ENCODE data around the gene NRBP1.

NRBP1 gene

GRCh38 chr2:27390822-27391679, 37.4 kb upstream of the NRBP1 start:
- H3K9me3 ChIP-seq (ENCODE audit: insufficient read depth, low read length): no peaks in the 10 kb centered on the region
- no peak for TF ChIP-seq YY1 (IDR thresholded peaks at IDR 0.05; ENCODE audit: insufficient read depth, insufficient read length)
- no peak for TF ChIP-seq ZNF274 (IDR thresholded peaks at IDR 0.05; ENCODE audit: low read depth, low read length)
- no peak for TF ChIP-seq SUZ12 (IDR thresholded peaks at IDR 0.05; ENCODE audit: extremely low read depth, insufficient read depth, insufficient read length)
- H3K4me1 ChIP-seq (ENCODE audit: insufficient read depth, insufficient read length): no peaks in the 10 kb centered on the region
- H3K36me3 ChIP-seq (ENCODE audit: insufficient read depth, insufficient read length, low read length): peaks cover 28% of the 10 kb centered on the region
- H3K4me3 ChIP-seq (ENCODE audit: insufficient read length, low read depth): no peak overlapping the region
- DNase-seq (ENCODE audit: low read depth, low spot score): no peak
- no peak overlapping the region for H3K9ac ChIP-seq (ENCODE audit: insufficient read length, low read depth)
- H3K27me3 ChIP-seq (ENCODE audit: insufficient read depth, insufficient read length): no peaks in the 10 kb centered on the region

GRCh38 chr2:27393225-27393624, 35.2 kb upstream of the NRBP1 start:
- H3K9ac ChIP-seq (ENCODE audit: insufficient read length, low read depth): no peak overlapping the region
- H3K4me1 ChIP-seq (ENCODE audit: insufficient read depth, insufficient read length): no peaks in the 10 kb centered on the region
- DNase-seq (ENCODE audit: low read depth, low spot score): no peak
- H3K9me3 ChIP-seq (ENCODE audit: insufficient read depth, low read length): no peaks in the 10 kb centered on the region
- peaks cover 18% of the 10 kb centered on the region for H3K36me3 ChIP-seq (ENCODE audit: insufficient read depth, insufficient read length, low read length)
- H3K4me3 ChIP-seq (ENCODE audit: insufficient read length, low read depth): no peak overlapping the region
- TF ChIP-seq SUZ12 (IDR thresholded peaks at IDR 0.05; ENCODE audit: extremely low read depth, insufficient read depth, insufficient read length) (no peak), YY1 (IDR thresholded peaks at IDR 0.05; ENCODE audit: insufficient read depth, insufficient read length) (no peak), ZNF274 (IDR thresholded peaks at IDR 0.05; ENCODE audit: low read depth, low read length) (no peak)
- no peaks in the 10 kb centered on the region for H3K27me3 ChIP-seq (ENCODE audit: insufficient read depth, insufficient read length)

GRCh38 chr2:27398962-27399361, 29.5 kb upstream of the NRBP1 start:
- Histone ChIP-seq H3K27me3 (ENCODE audit: insufficient read depth, insufficient read length) (no peaks in the 10 kb centered on the region), H3K4me1 (ENCODE audit: insufficient read depth, insufficient read length) (peaks cover 2% of the 10 kb centered on the region), H3K36me3 (ENCODE audit: insufficient read depth, insufficient read length, low read length) (peaks cover 13% of the 10 kb centered on the region), H3K9ac (ENCODE audit: insufficient read length, low read depth) (no peak overlapping the region), H3K4me3 (ENCODE audit: insufficient read length, low read depth) (no peak overlapping the region), H3K9me3 (ENCODE audit: insufficient read depth, low read length) (no peaks in the 10 kb centered on the region)
- TF ChIP-seq YY1 (IDR thresholded peaks at IDR 0.05; ENCODE audit: insufficient read depth, insufficient read length): no peak
- TF ChIP-seq SUZ12 (IDR thresholded peaks at IDR 0.05; ENCODE audit: extremely low read depth, insufficient read depth, insufficient read length): no peak
- no peak for TF ChIP-seq ZNF274 (IDR thresholded peaks at IDR 0.05; ENCODE audit: low read depth, low read length)
- no peak for DNase-seq (ENCODE audit: low read depth, low spot score)

GRCh38 chr2:27400348-27401135, 27.9 kb upstream of the NRBP1 start:
- H3K27me3 ChIP-seq (ENCODE audit: insufficient read depth, insufficient read length): no peaks in the 10 kb centered on the region
- no peak overlapping the region for H3K4me3 ChIP-seq (ENCODE audit: insufficient read length, low read depth)
- TF ChIP-seq SUZ12 (IDR thresholded peaks at IDR 0.05; ENCODE audit: extremely low read depth, insufficient read depth, insufficient read length) (no peak), YY1 (IDR thresholded peaks at IDR 0.05; ENCODE audit: insufficient read depth, insufficient read length) (no peak), ZNF274 (IDR thresholded peaks at IDR 0.05; ENCODE audit: low read depth, low read length) (no peak)

GRCh38 chr2:27407798-27408491, 20.5 kb upstream of the NRBP1 start:
- Histone ChIP-seq H3K4me1 (ENCODE audit: insufficient read depth, insufficient read length) (no peaks in the 10 kb centered on the region), H3K27me3 (ENCODE audit: insufficient read depth, insufficient read length) (no peaks in the 10 kb centered on the region), H3K36me3 (ENCODE audit: insufficient read depth, insufficient read length, low read length) (peaks cover 13% of the 10 kb centered on the region), H3K9me3 (ENCODE audit: insufficient read depth, low read length) (no peaks in the 10 kb centered on the region), H3K9ac (ENCODE audit: insufficient read length, low read depth) (peak overlapping the region; percentile 95), H3K4me3 (ENCODE audit: insufficient read length, low read depth) (peak overlapping the region; percentile 93)
- peak; percentile 64 for DNase-seq (ENCODE audit: low read depth, low spot score)
- TF ChIP-seq YY1 (IDR thresholded peaks at IDR 0.05; ENCODE audit: insufficient read depth, insufficient read length): no peak
- TF ChIP-seq SUZ12 (IDR thresholded peaks at IDR 0.05; ENCODE audit: extremely low read depth, insufficient read depth, insufficient read length): no peak
- no peak for TF ChIP-seq ZNF274 (IDR thresholded peaks at IDR 0.05; ENCODE audit: low read depth, low read length)

More at GRCh38 chr2:27400348-27401135, 27.9 kb upstream of the NRBP1 start:
- Histone ChIP-seq H3K4me1 (ENCODE audit: insufficient read depth, insufficient read length) (peaks cover 2% of the 10 kb centered on the region), H3K9me3 (ENCODE audit: insufficient read depth, low read length) (no peaks in the 10 kb centered on the region), H3K9ac (ENCODE audit: insufficient read length, low read depth) (no peak overlapping the region), H3K36me3 (ENCODE audit: insufficient read depth, insufficient read length, low read length) (peaks cover 15% of the 10 kb centered on the region)
- no peak for DNase-seq (ENCODE audit: low read depth, low spot score)

- DNase-seq (ENCODE audit: low read depth, low spot score): no peak
These were observed 19.7 kb upstream of the NRBP1 start for GRCh38 chr2:27408601-27409320.

More at GRCh38 chr2:27408601-27409320, 19.7 kb upstream of the NRBP1 start:
- no peaks in the 10 kb centered on the region for H3K27me3 ChIP-seq (ENCODE audit: insufficient read depth, insufficient read length)
- TF ChIP-seq SUZ12 (IDR thresholded peaks at IDR 0.05; ENCODE audit: extremely low read depth, insufficient read depth, insufficient read length): no peak
- no peak for TF ChIP-seq YY1 (IDR thresholded peaks at IDR 0.05; ENCODE audit: insufficient read depth, insufficient read length)
- no peak for TF ChIP-seq ZNF274 (IDR thresholded peaks at IDR 0.05; ENCODE audit: low read depth, low read length)
- no peaks in the 10 kb centered on the region for H3K9me3 ChIP-seq (ENCODE audit: insufficient read depth, low read length)
- peak overlapping the region; percentile 95 for H3K9ac ChIP-seq (ENCODE audit: insufficient read length, low read depth)
- H3K4me1 ChIP-seq (ENCODE audit: insufficient read depth, insufficient read length): no peaks in the 10 kb centered on the region
- peak overlapping the region; percentile 93 for H3K4me3 ChIP-seq (ENCODE audit: insufficient read length, low read depth)
- H3K36me3 ChIP-seq (ENCODE audit: insufficient read depth, insufficient read length, low read length): peaks cover 13% of the 10 kb centered on the region

Data from NT2/D1 (cell line).